HEK293 (cell line): ENCODE results near the gene ADGRB3.

Experiments
- CTCF ChIA-PET: fragments of 350-600 bp; formaldehyde crosslinking; extraction: SDS; loops from one replicate; lab custom pipeline; 2021; ENCODE audit warnings: antibody characterized with exemption; lab: Yijun Ruan, JAX
- POLR2A ChIA-PET: fragments of 300-600 bp; formaldehyde crosslinking; extraction: SDS; loops from one replicate; lab custom pipeline; 2020; ENCODE audit warnings: antibody characterized with exemption, inconsistent platforms; lab: Yijun Ruan, JAX
- H3K27ac ChIP-seq: fragments of 200-500 bp; sonication (Bioruptor generic); 2 replicates; pipeline ENCODE4 v1.5.1; 2014; ENCODE audit warnings: low read depth, low read length, control low read depth, inconsistent platforms; ENCODE audit errors: extremely low read depth
- H3K36me3 ChIP-seq, 2 experiments: fragments of 200-500 bp in 1 of 2; sonication (Bioruptor generic) in 1 of 2; 1 replicate in 1 of 2; 2 replicates in 1 of 2; pipeline ENCODE4 v1.5.1; 2014 to 2017; ENCODE audit warnings: inconsistent platforms in 2 of 2, low read length in 2 of 2; ENCODE audit not compliant: control insufficient read depth in 2 of 2, insufficient read depth in 1 of 2
- H3K4me1 ChIP-seq: fragments of 200-500 bp; sonication (Bioruptor generic); 2 replicates; pipeline ENCODE4 v1.5.1; 2014; ENCODE audit warnings: mild to moderate bottlenecking, low read length, inconsistent platforms; ENCODE audit not compliant: control insufficient read depth, insufficient read depth
- H3K4me3 ChIP-seq: 2 replicates; pipeline ENCODE4 v1.5.1; 2011; ENCODE audit warnings: low read depth, mild to moderate bottlenecking, control low read depth, low read length, moderate library complexity
- H3K9me3 ChIP-seq: fragments of 200-500 bp; sonication (Bioruptor generic); 2 replicates; pipeline ENCODE4 v1.5.1; 2014; ENCODE audit warnings: low read depth, low read length, inconsistent platforms; ENCODE audit not compliant: control insufficient read depth, insufficient read depth
- AEBP2 ChIP-seq: fragments of 450-650 bp; formaldehyde crosslinking; IDR thresholded peaks from 2 replicates; pipeline ENCODE4 v1.5.1; 2016; ENCODE audit warnings: missing biosample characterization, missing genetic modification characterization, borderline replicate concordance
- CTCF ChIP-seq: fragments of 450-650 bp; formaldehyde crosslinking; IDR thresholded peaks from 2 replicates; pipeline ENCODE4 v1.5.1; 2016; ENCODE audit warnings: missing biosample characterization, missing genetic modification characterization
- RBAK ChIP-seq: fragments of 450-650 bp; formaldehyde crosslinking; IDR thresholded peaks from 2 replicates; pipeline ENCODE4 v1.5.1; 2016; ENCODE audit warnings: missing biosample characterization, missing genetic modification characterization
- SALL2 ChIP-seq: fragments of 450-650 bp; formaldehyde crosslinking; IDR thresholded peaks from 2 replicates; pipeline ENCODE4 v1.5.0; 2017; ENCODE audit warnings: missing biosample characterization, mild to moderate bottlenecking, missing genetic modification characterization, borderline replicate concordance
- ZBTB11 ChIP-seq: fragments of 450-650 bp; formaldehyde crosslinking; conservative IDR thresholded peaks from 2 replicates; pipeline ENCODE4 v1.5.1; 2016; ENCODE audit warnings: low read depth, missing biosample characterization, missing genetic modification characterization
- ZFP37 ChIP-seq: fragments of 450-650 bp; formaldehyde crosslinking; IDR thresholded peaks from 2 replicates; pipeline ENCODE4 v1.5.1; 2016; ENCODE audit warnings: missing biosample characterization, missing genetic modification characterization
- ZNF2 ChIP-seq: fragments of 450-650 bp; formaldehyde crosslinking; IDR thresholded peaks from 2 replicates; pipeline ENCODE4 v1.5.1; 2016; ENCODE audit warnings: missing biosample characterization, missing genetic modification characterization
- ZNF248 ChIP-seq: fragments of 450-650 bp; formaldehyde crosslinking; IDR thresholded peaks from 2 replicates; pipeline ENCODE4 v1.5.1; 2017; ENCODE audit warnings: missing biosample characterization, missing genetic modification characterization
- ZNF274 ChIP-seq, 2 experiments: fragments of 200-500 bp in 1 of 2; fragments of 450-650 bp in 1 of 2; sonication (Bioruptor generic) in 1 of 2; formaldehyde crosslinking in 1 of 2; IDR thresholded peaks; 2 replicates each; pipeline versions ENCODE4 v1.5.1 to v1.6.1; 2014 to 2016; ENCODE audit warnings: borderline replicate concordance in 1 of 2, inconsistent platforms in 1 of 2, low read length in 1 of 2, missing biosample characterization in 1 of 2, missing genetic modification characterization in 1 of 2
- ZNF37A ChIP-seq: fragments of 450-650 bp; IDR thresholded peaks from 2 replicates; pipeline ENCODE4 v1.5.1; 2018; ENCODE audit warnings: missing biosample characterization, missing genetic modification characterization
- ZNF449 ChIP-seq: fragments of 450-650 bp; formaldehyde crosslinking; IDR thresholded peaks from 2 replicates; pipeline ENCODE4 v1.5.1; 2017; ENCODE audit warnings: missing biosample characterization, mild to moderate bottlenecking, missing genetic modification characterization, moderate library complexity
- ZNF48 ChIP-seq: fragments of 450-650 bp; formaldehyde crosslinking; IDR thresholded peaks from 2 replicates; pipeline ENCODE4 v1.5.1; 2016; ENCODE audit warnings: missing biosample characterization, missing genetic modification characterization
- ZNF510 ChIP-seq: fragments of 450-650 bp; formaldehyde crosslinking; IDR thresholded peaks from 2 replicates; pipeline ENCODE4 v1.5.1; 2018; ENCODE audit warnings: mild to moderate bottlenecking, missing genetic modification characterization, missing biosample characterization; ENCODE audit not compliant: insufficient replicate concordance
- ZNF610 ChIP-seq: fragments of 450-650 bp; formaldehyde crosslinking; IDR thresholded peaks from 2 replicates; pipeline ENCODE4 v1.5.1; 2016; ENCODE audit warnings: missing biosample characterization, missing genetic modification characterization, borderline replicate concordance
- ZNF623 ChIP-seq: fragments of 450-650 bp; formaldehyde crosslinking; IDR thresholded peaks from 2 replicates; pipeline ENCODE4 v1.5.1; 2016; ENCODE audit warnings: missing biosample characterization, missing genetic modification characterization
- ZNF660 ChIP-seq: fragments of 450-650 bp; IDR thresholded peaks from 2 replicates; pipeline ENCODE4 v1.5.1; 2018; ENCODE audit warnings: missing biosample characterization, mild to moderate bottlenecking, missing genetic modification characterization
- ZNF677 ChIP-seq: fragments of 450-650 bp; IDR thresholded peaks from 2 replicates; pipeline ENCODE4 v1.5.0; 2018; ENCODE audit warnings: missing biosample characterization, mild to moderate bottlenecking, missing genetic modification characterization, moderate library complexity
- ZSCAN30 ChIP-seq: fragments of 450-650 bp; IDR thresholded peaks from 2 replicates; pipeline ENCODE4 v1.5.1; 2018; ENCODE audit warnings: missing biosample characterization, mild to moderate bottlenecking, missing genetic modification characterization, moderate library complexity

ADGRB3 gene

GRCh38 chr6:68680264-68680663 lies 45.2 kb downstream of the ADGRB3 start:
- H3K4me1 ChIP-seq: no peaks in the 10 kb centered on the region
- H3K27ac ChIP-seq: no peak overlapping the region
- TF ChIP-seq ZNF623 (tag by site-specific recombination) (no peak), ZSCAN30 (no peak), ZNF274 (IDR thresholded peaks at IDR 0.05; ENCODE audit: low read length) (no peak), ZNF274 (tag by site-specific recombination; IDR thresholded peaks at IDR 0.05; ENCODE audit: borderline replicate concordance) (no peak), ZFP37 (no peak), SALL2 (tag by site-specific recombination) (no peak), ZNF37A (no peak), ZNF48 (tag by site-specific recombination) (no peak), ZNF248 (tag by site-specific recombination) (no peak), ZNF660 (tag by site-specific recombination) (no peak), ZNF610 (tag by site-specific recombination) (no peak), CTCF (no peak)
- ChIA-PET CTCF (no interaction called here), POLR2A (no interaction called here)
- no peaks in the 10 kb centered on the region for H3K36me3 ChIP-seq
- H3K4me3 ChIP-seq: no peak overlapping the region
- no peaks in the 10 kb centered on the region for H3K9me3 ChIP-seq

- Histone ChIP-seq H3K36me3 (no peaks in the 10 kb centered on the region), H3K9me3 (no peaks in the 10 kb centered on the region), H3K4me3 (no peak overlapping the region), H3K27ac (no peak overlapping the region), H3K4me1 (no peaks in the 10 kb centered on the region)
- ChIA-PET POLR2A (no interaction called here), CTCF (interaction anchor here (1.2 kb wide), 1 partner anchor 27 kb away, joined by 3 read pairs; no protein-coding TSS in a partner anchor)
- TF ChIP-seq RBAK (tag by site-specific recombination) (no peak), ZNF610 (tag by site-specific recombination) (no peak), ZNF2 (tag by site-specific recombination) (no peak), ZNF510 (tag by site-specific recombination) (no peak), AEBP2 (no peak), ZNF449 (tag by site-specific recombination) (no peak), ZNF677 (tag by site-specific recombination) (no peak), ZBTB11 (tag by site-specific recombination) (no peak)
Observed at GRCh38 chr6:68689910-68690309, 54.8 kb downstream of the ADGRB3 start.
